Right atrium auricular region (tissue), 2 donors: ENCODE measurements around the gene NYAP2. TPM values are rescaled to one million over a fixed set of nuclear protein-coding genes. Genes with fewer than 3 reads are reported as not detected.

Experiments used
- DNase-seq: peaks from one replicate; pipeline ENCODE4 v3.0.0-alpha.2; 2019; ENCODE audit warnings: low spot score
- H3K27ac ChIP-seq, 2 donors: fragments of 200-600 bp; sonication (generic); 1 replicate in 1 of 2; 2 replicates in 1 of 2; pipeline ENCODE4 v1.5.1; 2016 to 2019
- H3K27me3 ChIP-seq, 2 donors: fragments of 200-600 bp; sonication (generic); one replicate each; pipeline versions ENCODE4 v1.5.1 to v1.6.0; 2017 to 2019
- H3K36me3 ChIP-seq: fragments of 200-600 bp; sonication (generic); one replicate; pipeline ENCODE4 v1.5.1; 2016
- H3K4me1 ChIP-seq, 2 donors: fragments of 200-600 bp; sonication (generic); one replicate each; pipeline versions ENCODE4 v1.5.1 to v1.6.0; 2017 to 2019
- H3K4me3 ChIP-seq, 2 donors: fragments of 200-600 bp; sonication (generic); 1 replicate in 1 of 2; 2 replicates in 1 of 2; pipeline ENCODE4 v1.5.1; 2017 to 2019; ENCODE audit warnings: mild to moderate bottlenecking in 1 of 2, moderate library complexity in 1 of 2
- H3K9me3 ChIP-seq, 2 donors: fragments of 200-600 bp; sonication (generic); one replicate each; pipeline ENCODE4 v1.5.1; 2019
- total RNA-seq, 2 donors: library from RNA; depleted of rRNA; stranded (reverse); fragments of >200 nt; gene quantifications; one replicate each; pipeline ENCODE4 v1.1.0, GENCODE V29; 2016
- TF ChIP-seq, protein P1 (sequence below), 2 donors: fragments of 200-600 bp; sonication (generic); IDR thresholded peaks; one replicate each; pipeline ENCODE4 v1.5.1; 2019; ENCODE audit warnings: antibody characterized with exemption in 2 of 2

The NYAP2 gene
- total RNA-seq, 2 donors from 2014 or later = not detected

DNA sequence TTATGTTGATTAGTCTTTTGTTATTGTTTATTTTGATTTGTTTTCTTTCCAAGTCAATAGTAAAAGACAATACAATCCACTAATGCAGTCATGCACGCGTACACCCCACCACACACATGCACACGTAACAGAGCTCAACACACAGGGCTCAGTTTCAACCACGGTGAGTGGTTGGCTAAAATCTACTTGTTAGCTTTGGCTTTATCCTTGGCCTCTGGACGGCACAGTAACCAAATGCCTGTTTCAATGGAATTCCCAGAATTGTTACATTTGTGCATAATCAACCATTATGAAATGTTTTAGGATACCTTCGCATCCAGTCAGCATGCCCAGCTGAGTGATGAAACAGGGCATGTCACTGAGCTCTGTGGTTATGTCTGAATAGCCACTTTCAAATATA lies 53.2 kb downstream of the NYAP2 start:
- no peaks in the 10 kb centered on the region for H3K9me3 ChIP-seq
- H3K27me3 ChIP-seq = no peaks in the 10 kb centered on the region
- TF ChIP-seq, protein P1, sequence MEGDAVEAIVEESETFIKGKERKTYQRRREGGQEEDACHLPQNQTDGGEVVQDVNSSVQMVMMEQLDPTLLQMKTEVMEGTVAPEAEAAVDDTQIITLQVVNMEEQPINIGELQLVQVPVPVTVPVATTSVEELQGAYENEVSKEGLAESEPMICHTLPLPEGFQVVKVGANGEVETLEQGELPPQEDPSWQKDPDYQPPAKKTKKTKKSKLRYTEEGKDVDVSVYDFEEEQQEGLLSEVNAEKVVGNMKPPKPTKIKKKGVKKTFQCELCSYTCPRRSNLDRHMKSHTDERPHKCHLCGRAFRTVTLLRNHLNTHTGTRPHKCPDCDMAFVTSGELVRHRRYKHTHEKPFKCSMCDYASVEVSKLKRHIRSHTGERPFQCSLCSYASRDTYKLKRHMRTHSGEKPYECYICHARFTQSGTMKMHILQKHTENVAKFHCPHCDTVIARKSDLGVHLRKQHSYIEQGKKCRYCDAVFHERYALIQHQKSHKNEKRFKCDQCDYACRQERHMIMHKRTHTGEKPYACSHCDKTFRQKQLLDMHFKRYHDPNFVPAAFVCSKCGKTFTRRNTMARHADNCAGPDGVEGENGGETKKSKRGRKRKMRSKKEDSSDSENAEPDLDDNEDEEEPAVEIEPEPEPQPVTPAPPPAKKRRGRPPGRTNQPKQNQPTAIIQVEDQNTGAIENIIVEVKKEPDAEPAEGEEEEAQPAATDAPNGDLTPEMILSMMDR (IDR thresholded peaks at IDR 0.05) = no peak
- no peak for DNase-seq
- no peaks in the 10 kb centered on the region for H3K4me1 ChIP-seq
- no peak overlapping the region for H3K27ac ChIP-seq
- no peak overlapping the region for H3K4me3 ChIP-seq
- H3K36me3 ChIP-seq = no peaks in the 10 kb centered on the region

DNA sequence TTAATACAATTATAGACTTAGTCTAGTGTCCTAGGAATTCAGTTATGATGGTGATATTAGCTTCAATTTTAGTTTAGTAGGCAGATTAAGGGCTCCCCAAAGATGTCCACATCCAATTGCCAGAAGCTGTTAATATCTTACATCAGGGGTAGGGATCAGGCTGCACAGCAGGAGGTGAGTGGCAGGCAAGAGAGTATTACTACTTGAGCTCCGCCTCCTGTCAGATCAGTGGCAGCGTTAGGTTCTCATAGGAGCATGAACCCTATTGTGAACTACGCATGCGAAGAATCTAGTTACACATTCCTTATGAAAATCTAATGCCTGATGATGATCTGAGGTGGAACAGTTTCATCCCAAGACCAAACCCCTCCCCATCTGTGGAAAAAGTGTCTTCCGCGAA lies 54.9 kb downstream of the NYAP2 start:
- Histone ChIP-seq H3K4me3 (no peak overlapping the region), H3K27me3 (no peaks in the 10 kb centered on the region), H3K9me3 (no peaks in the 10 kb centered on the region), H3K36me3 (no peaks in the 10 kb centered on the region), H3K27ac (no peak overlapping the region), H3K4me1 (no peaks in the 10 kb centered on the region)
- no peak for DNase-seq
- TF ChIP-seq, protein P1 (IDR thresholded peaks at IDR 0.05) = no peak

DNA sequence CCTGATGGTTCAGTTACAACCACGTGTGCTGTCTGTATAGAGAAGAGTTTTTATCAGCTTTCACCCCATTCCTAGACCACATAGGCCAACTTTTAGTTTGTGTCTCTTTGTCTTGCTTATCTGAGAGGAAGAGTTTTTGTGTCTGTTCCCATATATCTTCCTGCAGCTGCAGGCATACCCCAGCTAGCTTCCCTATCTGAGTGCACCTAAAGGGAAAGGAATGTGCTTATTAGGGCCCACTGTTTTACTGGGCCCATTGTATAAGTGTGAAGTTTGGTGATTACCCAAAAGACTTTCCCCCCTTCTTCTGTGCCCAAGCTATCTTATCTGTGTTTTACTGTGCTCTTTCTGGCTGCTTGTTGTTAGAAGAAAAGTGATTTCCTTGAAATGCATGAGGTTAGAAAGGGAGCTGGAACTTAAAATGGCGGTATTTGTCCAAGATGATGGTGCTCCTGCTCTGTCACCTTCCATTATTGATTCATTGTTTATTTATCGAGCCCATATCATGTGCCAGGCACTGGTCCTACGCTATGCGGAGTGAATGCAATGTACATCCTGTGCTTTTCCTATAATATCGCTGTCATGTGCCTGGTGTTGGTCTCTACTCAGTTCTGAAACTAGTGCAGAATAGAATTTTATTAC lies 57.2 kb downstream of the NYAP2 start:
- Histone ChIP-seq H3K27ac (no peak overlapping the region), H3K9me3 (no peaks in the 10 kb centered on the region), H3K4me1 (no peaks in the 10 kb centered on the region), H3K4me3 (no peak overlapping the region), H3K36me3 (no peaks in the 10 kb centered on the region), H3K27me3 (no peaks in the 10 kb centered on the region)
- no peak for DNase-seq
- TF ChIP-seq, protein P1 (IDR thresholded peaks at IDR 0.05) = no peak

DNA sequence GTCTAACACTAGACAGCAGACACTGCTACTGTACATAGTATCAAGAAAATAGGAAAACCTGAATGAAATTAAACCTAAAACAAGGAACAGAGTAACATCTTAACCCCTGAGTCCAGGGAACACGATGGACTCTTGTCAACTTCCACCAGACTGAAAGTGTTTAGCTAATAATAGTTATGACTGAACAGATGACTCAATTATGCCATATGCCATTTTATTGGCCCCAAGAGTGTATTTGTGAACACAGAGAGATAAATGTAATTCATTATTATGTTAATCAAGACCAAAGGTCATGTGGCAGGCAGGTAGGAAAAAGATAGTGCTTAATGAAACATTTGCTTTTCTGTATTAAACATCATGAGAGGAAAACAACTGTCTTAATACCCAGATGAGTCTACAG lies 58.0 kb downstream of the NYAP2 start:
- no peaks in the 10 kb centered on the region for H3K9me3 ChIP-seq
- TF ChIP-seq, protein P1 (IDR thresholded peaks at IDR 0.05) = no peak
- DNase-seq = no peak
- no peak overlapping the region for H3K4me3 ChIP-seq
- H3K27me3 ChIP-seq = no peaks in the 10 kb centered on the region
- H3K36me3 ChIP-seq = no peaks in the 10 kb centered on the region
- H3K4me1 ChIP-seq = no peaks in the 10 kb centered on the region
- H3K27ac ChIP-seq = no peak overlapping the region

DNA sequence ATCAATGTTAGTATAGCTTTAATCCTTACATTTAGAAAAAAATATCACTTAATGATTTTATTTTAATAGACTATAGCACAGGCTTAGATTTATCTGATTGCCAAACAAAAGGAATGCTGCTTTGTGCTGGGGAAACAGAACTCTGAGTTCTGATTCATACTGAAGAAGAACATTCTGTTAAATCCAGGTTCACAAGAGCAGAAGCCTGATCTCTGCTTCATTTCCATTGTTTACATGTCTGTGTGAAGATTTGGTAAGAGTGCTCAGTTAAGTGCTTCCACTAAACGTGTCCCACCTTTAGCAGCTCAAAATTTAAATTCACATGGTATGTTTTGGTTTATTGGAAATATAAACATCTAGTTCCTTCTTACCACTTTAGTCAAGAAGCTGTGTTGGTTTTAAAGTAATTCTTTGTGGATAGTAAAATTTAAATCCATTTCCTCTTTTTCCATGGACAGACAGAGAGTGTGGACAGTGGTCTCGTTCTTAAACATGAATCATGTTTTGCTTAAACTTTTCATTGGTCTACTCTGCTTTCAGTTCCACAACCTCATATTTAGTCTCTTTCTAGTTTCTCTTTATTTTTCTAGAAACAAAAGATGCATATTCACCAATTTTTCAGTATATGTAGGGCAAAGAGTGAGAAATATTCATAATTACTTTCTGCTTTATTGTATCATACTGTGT lies 59.1 kb downstream of the NYAP2 start:
- H3K36me3 ChIP-seq = no peaks in the 10 kb centered on the region
- no peaks in the 10 kb centered on the region for H3K27me3 ChIP-seq
- no peak overlapping the region for H3K27ac ChIP-seq
- no peaks in the 10 kb centered on the region for H3K9me3 ChIP-seq
- DNase-seq = no peak
- H3K4me3 ChIP-seq = no peak overlapping the region
- TF ChIP-seq, protein P1 (IDR thresholded peaks at IDR 0.05) = no peak
- H3K4me1 ChIP-seq = no peaks in the 10 kb centered on the region
